ENCODE data around the gene OSBPL2.

DNA sequence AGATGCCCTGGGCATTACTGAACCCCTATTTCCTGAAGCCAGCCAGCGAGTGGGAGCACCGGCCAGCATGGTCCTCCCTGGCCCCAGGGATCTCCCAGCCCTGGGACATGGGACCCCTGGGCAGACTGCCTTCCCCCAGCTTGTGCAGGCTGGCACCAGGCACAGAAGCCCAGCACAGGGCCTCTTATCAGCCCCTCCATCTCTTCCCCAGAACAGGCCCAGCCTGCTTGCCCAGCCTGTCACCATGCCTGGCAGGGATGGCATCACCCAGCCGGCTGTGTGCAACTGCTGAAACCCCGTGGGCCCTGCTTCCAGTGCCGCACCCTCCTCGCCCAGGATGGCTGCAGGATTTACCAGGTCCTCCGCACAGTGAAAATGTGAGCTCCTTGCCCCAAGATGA lies 6.1 kb upstream of the OSBPL2 start:
- TF ChIP-seq EZH2phosphoT487 (IDR thresholded peaks at IDR 0.05; ENCODE audit: insufficient read depth, low read depth): no peak
- no peak for TF ChIP-seq EZH2 (IDR thresholded peaks at IDR 0.05; ENCODE audit: insufficient read depth, poor library complexity, severe bottlenecking)
